COR-L47 (cell line): Measurements from ENCODE around the gene NOMO2.
"Not testable (repeated sequence)": the region's sequence is repeated elsewhere in the genome, so short reads cannot be mapped to it uniquely, and the experiment has no call there.

ENCODE experiments used
- DNase-seq: peaks from one replicate; lab custom pipeline; 2025; lab: John Stamatoyannopoulos, UW

The NOMO2 gene

DNA sequence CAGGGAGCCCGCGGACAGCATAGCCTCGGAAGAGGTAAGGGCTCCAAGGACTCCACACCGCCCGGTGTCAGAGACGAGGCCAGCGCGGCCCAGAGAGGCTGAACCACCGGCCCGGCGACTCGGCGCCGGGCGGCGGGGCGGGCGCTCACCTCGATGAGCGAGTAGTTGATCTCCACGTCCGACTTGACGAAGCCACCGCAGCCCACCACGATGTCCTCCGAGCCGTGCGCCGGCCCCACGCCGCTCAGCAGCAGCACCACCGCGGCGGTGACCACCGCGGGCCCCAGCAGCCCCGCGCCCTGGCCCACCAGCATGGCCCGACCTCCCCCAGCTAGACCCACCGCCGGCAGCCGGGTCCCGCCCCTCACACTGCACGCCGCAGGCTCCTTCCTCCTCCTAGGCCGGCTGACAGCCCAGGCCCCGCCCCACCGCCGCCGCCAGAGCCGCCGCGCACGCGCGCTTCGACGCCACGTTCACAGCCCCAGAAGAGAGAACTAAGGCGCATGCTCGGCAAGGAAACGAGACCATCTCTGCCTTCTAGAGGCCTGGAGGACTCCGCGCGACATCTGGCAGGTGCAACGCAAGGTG lies at the start of gene NOMO2:
NOMO2 (minus strand) TSS at position 371 of the 588 bp plus-strand sequence; CDS start at position 314, 57 bp downstream.
- not testable (repeated sequence) for DNase-seq

DNA sequence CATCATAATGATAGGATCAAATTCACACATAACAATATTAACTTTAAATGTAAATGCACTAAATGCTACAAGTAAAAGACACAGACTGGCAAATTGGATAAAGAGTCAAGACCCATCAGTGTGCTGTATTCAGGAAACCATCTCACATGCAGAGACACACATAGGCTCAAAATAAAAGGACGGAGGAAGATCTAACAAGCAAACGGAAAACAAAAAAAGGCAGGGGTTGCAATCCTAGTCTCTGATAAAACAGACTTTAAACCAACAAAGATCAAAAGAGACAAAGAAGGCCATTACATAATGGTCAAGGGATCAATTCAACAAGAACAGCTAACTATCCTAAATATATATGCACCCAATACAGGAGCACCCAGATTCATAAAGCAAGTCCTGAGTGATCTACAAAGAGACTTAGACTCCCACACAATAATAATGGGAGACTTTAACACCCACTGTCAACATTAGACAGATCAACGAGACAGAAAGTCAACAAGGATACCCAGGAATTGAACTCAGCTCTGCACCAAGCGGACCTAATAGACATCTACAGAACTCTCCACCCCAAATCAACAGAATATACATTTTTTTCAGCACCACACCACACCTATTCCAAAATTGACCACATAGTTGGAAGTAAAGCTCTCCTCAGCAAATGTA lies 48.4 kb upstream of the NOMO2 start:
- DNase-seq, result not testable (repeated sequence)

- DNase-seq, result not testable (repeated sequence)
These were observed 46.4 kb upstream of the NOMO2 start for GRCh38 chr16:18608271-18608670.

- DNase-seq, result not testable (repeated sequence)
These were observed 41.8 kb upstream of the NOMO2 start for GRCh38 chr16:18603572-18604246.

DNA sequence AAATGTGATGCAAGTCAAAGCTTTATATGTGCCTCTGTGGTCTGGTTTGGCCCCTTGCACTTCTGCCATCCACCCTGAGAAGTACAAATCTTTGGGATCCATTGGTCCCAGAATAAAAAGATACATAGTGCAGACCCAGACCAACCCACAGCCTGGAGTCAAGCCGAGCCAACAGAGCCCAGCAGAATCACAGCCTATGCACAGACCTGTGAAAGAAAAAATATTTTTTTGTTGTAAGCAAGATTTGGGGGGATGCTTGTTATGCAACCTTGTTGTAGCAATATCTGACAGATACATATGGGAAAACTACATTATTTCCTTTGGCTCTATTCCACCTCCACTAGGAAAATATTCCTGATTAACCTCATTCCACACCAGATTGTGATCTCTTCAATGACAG lies 36.7 kb upstream of the NOMO2 start:
- not testable (repeated sequence) for DNase-seq

DNA sequence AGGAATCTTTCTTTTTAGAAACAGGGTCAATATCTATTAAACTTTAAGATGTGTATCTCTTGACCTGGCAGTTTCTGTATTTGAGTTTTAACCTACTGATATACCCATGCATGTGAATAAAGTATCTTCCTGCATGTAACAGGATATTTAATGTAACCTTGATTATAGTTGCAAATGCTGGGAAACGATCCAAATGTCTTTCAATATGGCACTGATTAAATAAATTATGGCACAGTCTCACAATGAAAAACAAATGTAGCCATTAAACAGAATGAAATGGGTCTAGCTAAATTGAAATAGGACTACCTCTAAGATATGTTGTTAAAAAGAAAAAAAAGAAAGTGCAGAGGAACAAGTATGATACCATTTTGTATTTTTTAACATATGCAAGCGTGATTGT lies 35.8 kb upstream of the NOMO2 start:
- DNase-seq, result not testable (repeated sequence)

- not testable (repeated sequence) for DNase-seq
These were observed 35.4 kb upstream of the NOMO2 start for GRCh38 chr16:18597319-18597718.

- DNase-seq, result not testable (repeated sequence)
These were observed 33.9 kb upstream of the NOMO2 start for GRCh38 chr16:18595796-18596195.

GRCh38 chr16:18594880-18595279 lies 33.0 kb upstream of the NOMO2 start:
- DNase-seq, result not testable (repeated sequence)

DNA sequence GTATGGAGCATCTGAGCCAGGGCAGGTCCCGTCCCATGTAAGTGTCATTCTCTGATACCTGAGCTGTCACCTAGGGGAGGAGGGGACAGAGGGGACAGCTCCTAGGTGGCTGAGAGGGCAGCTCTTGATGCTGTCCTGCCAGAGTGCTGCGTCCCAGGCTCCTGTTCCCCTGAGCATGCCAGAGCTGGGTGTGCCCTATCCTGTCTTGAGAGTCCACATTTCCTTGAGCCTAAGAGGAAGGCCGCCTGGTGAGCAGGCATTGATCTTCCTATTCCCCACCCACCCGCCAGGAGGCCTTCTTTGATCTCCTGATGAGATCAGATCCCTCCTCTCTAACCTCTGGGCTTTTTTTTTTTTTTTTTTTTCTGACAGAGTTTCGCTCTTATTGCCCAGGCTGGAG lies 32.0 kb upstream of the NOMO2 start:
- not testable (repeated sequence) for DNase-seq

- not testable (repeated sequence) for DNase-seq
These were observed 31.1 kb upstream of the NOMO2 start for GRCh38 chr16:18592982-18593381.

DNA sequence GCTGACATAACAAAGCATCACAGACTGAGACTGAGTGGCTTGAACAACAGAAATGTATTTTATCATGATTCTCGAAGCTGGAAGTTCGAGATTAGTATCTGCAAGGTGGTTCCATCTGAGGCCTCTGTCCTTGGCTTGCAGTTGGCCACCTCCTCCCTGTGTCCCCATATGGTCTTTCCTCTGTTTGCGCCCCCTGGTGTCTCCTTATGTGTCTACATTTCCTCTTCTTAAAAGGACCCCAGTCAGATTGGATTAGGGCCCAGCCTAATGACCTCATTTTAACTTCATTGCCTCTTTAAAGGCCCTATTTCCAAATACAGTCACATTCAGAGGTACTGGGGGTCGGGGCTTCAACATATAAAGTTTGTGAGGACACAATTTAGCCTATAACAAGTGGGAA lies 30.0 kb upstream of the NOMO2 start:
- DNase-seq, result not testable (repeated sequence)

- not testable (repeated sequence) for DNase-seq
These were observed 29.5 kb upstream of the NOMO2 start for GRCh38 chr16:18591441-18591840.

DNA sequence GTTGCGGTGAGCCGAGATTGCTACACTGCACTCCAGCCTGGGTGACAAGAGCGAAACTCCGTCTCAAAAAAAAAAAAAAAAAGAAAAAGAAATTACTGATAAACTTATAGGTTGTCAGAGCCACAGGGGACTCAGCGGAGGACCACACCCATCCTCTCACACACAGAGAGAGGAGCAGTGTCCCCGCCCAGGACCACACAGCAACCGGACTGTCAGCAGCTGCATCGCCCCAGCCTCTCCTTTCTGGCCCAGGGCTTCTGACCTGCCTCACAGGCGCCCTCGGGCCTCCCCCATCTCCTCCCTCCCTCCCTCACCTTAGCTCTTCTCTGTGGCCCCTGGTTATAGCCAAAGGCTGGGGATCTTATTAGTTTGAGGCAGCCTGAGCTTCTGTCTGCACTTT lies 27.9 kb upstream of the NOMO2 start:
- not testable (repeated sequence) for DNase-seq

DNA sequence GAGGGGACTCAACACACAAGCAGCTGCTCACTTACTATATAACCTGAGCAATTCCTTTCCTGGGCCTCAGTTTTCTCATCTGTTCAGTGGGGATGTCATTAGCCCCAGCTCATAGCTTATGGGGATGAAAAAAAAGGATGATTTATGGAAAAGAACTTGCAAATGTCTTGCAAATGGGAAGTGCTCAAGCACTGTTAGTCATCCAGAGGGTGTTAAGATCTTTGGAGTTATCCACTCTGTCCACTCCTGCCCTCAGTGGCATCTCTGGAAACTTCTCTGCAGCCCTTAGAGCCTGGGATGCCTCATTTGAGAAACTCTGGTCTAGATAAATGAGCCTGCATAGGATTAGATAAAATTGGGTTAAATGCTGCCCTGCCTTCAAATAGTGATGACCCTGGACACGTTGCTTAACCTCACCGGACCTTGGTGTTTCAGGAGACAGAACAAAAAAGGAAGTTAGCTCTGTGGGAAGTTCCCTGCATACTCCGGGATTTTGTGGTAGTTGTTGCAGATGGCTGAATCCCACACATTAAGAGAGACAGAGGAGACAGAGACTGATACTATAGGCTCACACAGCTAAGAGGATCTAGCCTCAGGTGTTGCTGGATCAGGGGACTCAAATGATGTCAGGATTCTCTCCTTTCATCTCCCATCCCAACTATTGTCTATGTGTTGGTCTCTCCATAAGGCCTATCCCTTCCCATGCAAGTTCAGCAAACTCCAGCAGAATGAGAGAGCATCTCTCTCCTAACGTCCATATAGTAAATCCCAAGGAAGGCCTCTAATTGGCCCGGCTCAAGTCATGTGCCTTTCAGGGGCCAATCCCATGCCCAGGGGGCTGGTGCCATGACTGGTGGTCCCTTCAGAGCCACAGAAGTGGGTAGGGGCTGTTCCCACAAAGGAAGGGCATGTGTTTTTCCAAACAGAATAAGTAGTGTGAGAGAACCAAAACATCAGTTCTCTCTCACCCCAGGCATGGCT lies 25.0 kb upstream of the NOMO2 start:
- not testable (repeated sequence) for DNase-seq

DNA sequence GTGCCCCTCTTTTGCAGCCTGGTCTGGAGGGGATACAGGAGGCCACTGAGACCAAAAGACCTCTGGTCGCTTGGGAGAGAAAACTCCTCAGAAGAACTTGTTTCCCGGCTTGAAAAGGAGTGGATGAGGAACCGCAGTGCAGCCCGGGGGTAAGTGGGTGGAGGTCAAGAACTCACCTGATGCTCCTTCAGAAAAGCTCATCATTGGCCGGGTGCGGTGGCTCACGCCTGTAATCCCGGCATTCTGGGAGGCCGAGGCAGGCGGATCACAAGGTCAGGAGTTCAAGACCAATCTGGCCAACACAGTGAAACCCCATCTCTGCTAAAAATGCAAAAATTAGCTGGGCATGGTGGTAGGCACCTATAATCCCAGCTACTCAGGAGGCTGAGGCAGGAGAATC lies 23.9 kb upstream of the NOMO2 start:
- not testable (repeated sequence) for DNase-seq

DNA sequence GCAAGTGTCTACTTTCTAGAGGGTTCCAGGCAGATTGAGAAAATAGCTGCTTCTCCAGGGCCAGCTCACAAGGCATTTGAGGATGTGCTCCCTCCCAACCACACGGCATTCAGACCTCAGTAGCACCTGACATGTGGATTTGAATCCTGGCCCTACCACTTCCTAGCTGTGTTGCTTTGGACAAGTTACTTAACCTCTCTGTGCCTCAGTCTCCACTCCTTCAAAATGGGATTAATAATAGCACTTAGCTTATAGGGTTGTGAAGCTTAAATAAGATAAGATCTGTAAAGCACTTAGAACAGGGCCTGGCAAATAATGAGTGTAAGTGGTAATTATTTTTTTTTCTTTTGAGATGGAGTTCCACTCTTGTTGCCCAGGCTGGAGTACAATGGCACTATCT lies 21.0 kb upstream of the NOMO2 start:
- DNase-seq, result no peak

GRCh38 chr16:18580396-18580795 lies 18.5 kb upstream of the NOMO2 start:
- DNase-seq, result not testable (repeated sequence)

DNA sequence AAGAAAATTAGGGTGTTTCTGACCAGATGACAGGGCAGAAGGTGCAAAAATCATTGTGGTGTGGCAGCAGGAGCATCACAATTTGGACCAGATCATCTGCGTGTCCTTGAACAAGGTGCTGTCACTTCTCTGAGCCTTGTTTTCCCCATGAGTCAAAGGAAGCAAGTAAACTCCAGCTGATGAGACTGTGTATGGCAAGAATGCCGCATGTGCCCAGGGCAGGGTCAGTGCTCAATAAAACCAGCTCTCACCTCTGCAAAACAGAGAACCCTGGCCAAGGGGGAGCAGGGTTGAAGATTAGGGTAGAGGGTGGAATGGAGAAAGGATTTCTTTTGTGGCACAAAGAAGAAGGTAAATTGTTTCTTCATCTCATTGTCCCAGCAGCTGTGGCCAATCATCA lies 17.4 kb upstream of the NOMO2 start:
- not testable (repeated sequence) for DNase-seq

GRCh38 chr16:18577942-18578341 lies 16.0 kb upstream of the NOMO2 start:
- DNase-seq, result not testable (repeated sequence)

DNA sequence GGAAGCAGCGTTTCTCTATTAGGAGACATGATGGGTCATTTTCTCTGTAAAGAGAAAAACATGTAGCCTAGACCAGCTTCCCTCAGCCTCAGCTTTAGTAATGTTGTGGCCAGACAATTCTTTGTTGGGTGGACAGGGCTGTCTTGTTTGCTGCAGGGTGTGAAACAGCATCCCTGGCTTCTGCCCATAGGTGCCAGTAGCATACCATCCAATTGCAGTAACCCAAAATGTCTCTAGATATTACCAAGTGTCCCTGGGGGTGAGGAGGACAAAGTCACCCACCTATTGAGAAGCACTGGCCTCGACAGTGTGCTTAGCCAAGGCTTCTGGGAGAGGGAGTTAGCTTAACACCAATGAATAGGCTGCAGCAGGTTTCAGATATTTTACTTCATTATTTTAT lies 14.0 kb upstream of the NOMO2 start:
- DNase-seq, result not testable (repeated sequence)
